ENCODE results near the gene RBL1.

Gene RBL1

GRCh38 chr20:36950414-36951197, 145.2 kb downstream of the RBL1 start:
- in situ Hi-C loops (cut with MboI; ENCODE audit: low sequenced_read_pairs, unreplicated experiment) = no loop called here
- DNase-seq (ENCODE audit: low spot score) = peak; percentile 33
- TF ChIP-seq, protein P1, sequence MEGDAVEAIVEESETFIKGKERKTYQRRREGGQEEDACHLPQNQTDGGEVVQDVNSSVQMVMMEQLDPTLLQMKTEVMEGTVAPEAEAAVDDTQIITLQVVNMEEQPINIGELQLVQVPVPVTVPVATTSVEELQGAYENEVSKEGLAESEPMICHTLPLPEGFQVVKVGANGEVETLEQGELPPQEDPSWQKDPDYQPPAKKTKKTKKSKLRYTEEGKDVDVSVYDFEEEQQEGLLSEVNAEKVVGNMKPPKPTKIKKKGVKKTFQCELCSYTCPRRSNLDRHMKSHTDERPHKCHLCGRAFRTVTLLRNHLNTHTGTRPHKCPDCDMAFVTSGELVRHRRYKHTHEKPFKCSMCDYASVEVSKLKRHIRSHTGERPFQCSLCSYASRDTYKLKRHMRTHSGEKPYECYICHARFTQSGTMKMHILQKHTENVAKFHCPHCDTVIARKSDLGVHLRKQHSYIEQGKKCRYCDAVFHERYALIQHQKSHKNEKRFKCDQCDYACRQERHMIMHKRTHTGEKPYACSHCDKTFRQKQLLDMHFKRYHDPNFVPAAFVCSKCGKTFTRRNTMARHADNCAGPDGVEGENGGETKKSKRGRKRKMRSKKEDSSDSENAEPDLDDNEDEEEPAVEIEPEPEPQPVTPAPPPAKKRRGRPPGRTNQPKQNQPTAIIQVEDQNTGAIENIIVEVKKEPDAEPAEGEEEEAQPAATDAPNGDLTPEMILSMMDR (IDR thresholded peaks at IDR 0.05; ENCODE audit: borderline replicate concordance, control extremely low read depth, extremely low read depth, insufficient read depth, missing control alignments) = no peak

Measured in GM13976 (cell line).